IPS-18a (cell line): Measurements from ENCODE around the gene KRT28.

Experiments
- H3K27ac ChIP-seq: one replicate; pipeline ENCODE4 v1.5.1; 2013; ENCODE audit warnings: low read length
- H3K27me3 ChIP-seq: one replicate; pipeline ENCODE4 v1.6.1; 2013; ENCODE audit warnings: mild to moderate bottlenecking, low read length; ENCODE audit not compliant: control insufficient read depth, insufficient read depth
- H3K36me3 ChIP-seq: one replicate; pipeline ENCODE4 v1.6.1; 2013; ENCODE audit warnings: low read depth, low read length; ENCODE audit not compliant: control insufficient read depth
- H3K4me1 ChIP-seq: one replicate; pipeline ENCODE4 v1.6.1; 2013; ENCODE audit warnings: low read depth, low read length; ENCODE audit not compliant: control insufficient read depth
- H3K4me3 ChIP-seq: one replicate; pipeline ENCODE4 v1.5.1; 2013; ENCODE audit warnings: low read length
- H3K9ac ChIP-seq: one replicate; pipeline ENCODE4 v1.6.1; 2013; ENCODE audit warnings: mild to moderate bottlenecking, low read length, moderate library complexity
- H3K9me3 ChIP-seq: one replicate; pipeline ENCODE4 v1.6.1; 2013; ENCODE audit warnings: low read depth, low read length; ENCODE audit not compliant: control insufficient read depth

The KRT28 gene

GRCh38 chr17:40799859-40800258 is at the start of gene KRT28:
Gene KRT28, minus strand, starts transcription at chr17:40799959. Its CDS starts 66 bp downstream, at chr17:40799893.
- H3K4me1 ChIP-seq, result no peaks in the 10 kb centered on the region
- H3K27ac ChIP-seq, result no peak within 1 kb of the TSS
- no peaks in the 10 kb centered on the region for H3K36me3 ChIP-seq
- H3K27me3 ChIP-seq, result peaks cover 27% of the 10 kb centered on the region
- H3K9me3 ChIP-seq, result no peaks in the 10 kb centered on the region
- no peak within 1 kb of the TSS for H3K9ac ChIP-seq
- no peak within 1 kb of the TSS for H3K4me3 ChIP-seq

GRCh38 chr17:40848583-40849235 is 49.0 kb upstream of the KRT28 start:
- H3K9ac ChIP-seq, result no peak overlapping the region
- H3K36me3 ChIP-seq, result no peaks in the 10 kb centered on the region
- H3K27ac ChIP-seq, result no peak overlapping the region
- H3K27me3 ChIP-seq, result no peaks in the 10 kb centered on the region
- H3K4me3 ChIP-seq, result no peak overlapping the region
- peaks cover 12% of the 10 kb centered on the region for H3K4me1 ChIP-seq
- H3K9me3 ChIP-seq, result no peaks in the 10 kb centered on the region

- Histone ChIP-seq H3K27ac (no peak overlapping the region), H3K36me3 (no peaks in the 10 kb centered on the region), H3K4me1 (no peaks in the 10 kb centered on the region), H3K9me3 (no peaks in the 10 kb centered on the region), H3K27me3 (no peaks in the 10 kb centered on the region), H3K4me3 (no peak overlapping the region), H3K9ac (no peak overlapping the region)
Observed at GRCh38 chr17:40846515-40847144, 46.9 kb upstream of the KRT28 start.

GRCh38 chr17:40844671-40845107 is 44.9 kb upstream of the KRT28 start:
- Histone ChIP-seq H3K4me1 (no peaks in the 10 kb centered on the region), H3K27ac (no peak overlapping the region), H3K36me3 (no peaks in the 10 kb centered on the region), H3K27me3 (no peaks in the 10 kb centered on the region), H3K4me3 (no peak overlapping the region), H3K9ac (no peak overlapping the region), H3K9me3 (no peaks in the 10 kb centered on the region)

- Histone ChIP-seq H3K27me3 (no peaks in the 10 kb centered on the region), H3K27ac (no peak overlapping the region)
Observed at GRCh38 chr17:40843242-40843641, 43.5 kb upstream of the KRT28 start.

GRCh38 chr17:40841246-40841645 is 41.5 kb upstream of the KRT28 start:
- H3K27me3 ChIP-seq, result no peaks in the 10 kb centered on the region
- no peak overlapping the region for H3K9ac ChIP-seq
- H3K4me1 ChIP-seq, result no peaks in the 10 kb centered on the region
- H3K36me3 ChIP-seq, result no peaks in the 10 kb centered on the region
- no peak overlapping the region for H3K4me3 ChIP-seq
- H3K27ac ChIP-seq, result no peak overlapping the region
- no peaks in the 10 kb centered on the region for H3K9me3 ChIP-seq

More at GRCh38 chr17:40843242-40843641, 43.5 kb upstream of the KRT28 start:
- Histone ChIP-seq H3K9me3 (no peaks in the 10 kb centered on the region), H3K36me3 (no peaks in the 10 kb centered on the region), H3K9ac (no peak overlapping the region), H3K4me1 (no peaks in the 10 kb centered on the region), H3K4me3 (no peak overlapping the region)

GRCh38 chr17:40839194-40839593 is 39.4 kb upstream of the KRT28 start:
- peaks cover 11% of the 10 kb centered on the region for H3K27me3 ChIP-seq
- no peak overlapping the region for H3K4me3 ChIP-seq
- H3K9ac ChIP-seq, result no peak overlapping the region
- no peak overlapping the region for H3K27ac ChIP-seq
- no peaks in the 10 kb centered on the region for H3K4me1 ChIP-seq
- no peaks in the 10 kb centered on the region for H3K9me3 ChIP-seq
- H3K36me3 ChIP-seq, result no peaks in the 10 kb centered on the region

- peaks cover 43% of the 10 kb centered on the region for H3K27me3 ChIP-seq
- no peaks in the 10 kb centered on the region for H3K36me3 ChIP-seq
- no peak overlapping the region for H3K9ac ChIP-seq
- no peak overlapping the region for H3K4me3 ChIP-seq
- H3K4me1 ChIP-seq, result no peaks in the 10 kb centered on the region
- H3K9me3 ChIP-seq, result no peaks in the 10 kb centered on the region
- H3K27ac ChIP-seq, result no peak overlapping the region
Observed at GRCh38 chr17:40836020-40836419, 36.3 kb upstream of the KRT28 start.

- Histone ChIP-seq H3K36me3 (no peaks in the 10 kb centered on the region), H3K4me3 (no peak overlapping the region), H3K27ac (no peak overlapping the region), H3K4me1 (no peaks in the 10 kb centered on the region), H3K27me3 (peaks cover 47% of the 10 kb centered on the region), H3K9ac (no peak overlapping the region), H3K9me3 (no peaks in the 10 kb centered on the region)
Observed at GRCh38 chr17:40833882-40834281, 34.1 kb upstream of the KRT28 start.

GRCh38 chr17:40832840-40833239 is 33.1 kb upstream of the KRT28 start:
- Histone ChIP-seq H3K27me3 (peaks cover 53% of the 10 kb centered on the region), H3K4me1 (no peaks in the 10 kb centered on the region), H3K9me3 (no peaks in the 10 kb centered on the region), H3K4me3 (no peak overlapping the region), H3K27ac (no peak overlapping the region), H3K36me3 (no peaks in the 10 kb centered on the region), H3K9ac (no peak overlapping the region)

GRCh38 chr17:40830085-40830776 is 30.5 kb upstream of the KRT28 start:
- H3K4me1 ChIP-seq, result no peaks in the 10 kb centered on the region
- no peaks in the 10 kb centered on the region for H3K36me3 ChIP-seq
- H3K4me3 ChIP-seq, result no peak overlapping the region
- no peak overlapping the region for H3K27ac ChIP-seq
- no peak overlapping the region for H3K9ac ChIP-seq
- H3K9me3 ChIP-seq, result no peaks in the 10 kb centered on the region
- peaks cover 77% of the 10 kb centered on the region for H3K27me3 ChIP-seq
